C4-2B (cell line): ENCODE data around the gene DENND4C.
"Not testable (repeated sequence)": the region's sequence is repeated elsewhere in the genome, so short reads cannot be mapped to it uniquely, and the experiment has no call there.

Source experiments
- H3K27ac ChIP-seq: fragments of 450-650 bp; 2 replicates; pipeline ENCODE4 v1.5.1; 2017
- CTCF ChIP-seq: fragments of 450-650 bp; conservative IDR thresholded peaks from 2 replicates; pipeline ENCODE4 v1.5.1; 2017; ENCODE audit warnings: mild to moderate bottlenecking
- ZFX ChIP-seq: fragments of 450-650 bp; IDR thresholded peaks from 2 replicates; pipeline ENCODE4 v1.6.1; 2017

Gene DENND4C

DNA sequence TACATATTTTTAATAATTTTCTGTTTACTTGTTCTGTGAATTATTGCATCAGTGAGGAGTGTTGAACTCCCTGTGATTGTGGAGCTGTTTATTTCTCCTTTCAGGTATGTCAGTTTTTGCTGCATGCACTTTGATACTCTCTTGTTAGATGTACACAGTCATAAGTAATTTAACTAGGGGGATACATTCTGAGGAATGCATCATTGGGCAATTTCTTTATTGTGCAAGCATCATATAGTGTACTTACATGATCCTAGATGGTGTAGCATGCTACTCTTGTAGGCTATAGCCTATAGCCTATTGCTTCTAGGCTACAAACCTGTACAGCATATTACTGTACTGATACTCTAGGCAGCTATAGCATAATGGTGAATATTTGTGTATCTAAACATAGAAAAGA lies 9.5 kb downstream of the DENND4C start:
- no peak overlapping the region for H3K27ac ChIP-seq
- TF ChIP-seq ZFX (no peak), CTCF (no peak)

DNA sequence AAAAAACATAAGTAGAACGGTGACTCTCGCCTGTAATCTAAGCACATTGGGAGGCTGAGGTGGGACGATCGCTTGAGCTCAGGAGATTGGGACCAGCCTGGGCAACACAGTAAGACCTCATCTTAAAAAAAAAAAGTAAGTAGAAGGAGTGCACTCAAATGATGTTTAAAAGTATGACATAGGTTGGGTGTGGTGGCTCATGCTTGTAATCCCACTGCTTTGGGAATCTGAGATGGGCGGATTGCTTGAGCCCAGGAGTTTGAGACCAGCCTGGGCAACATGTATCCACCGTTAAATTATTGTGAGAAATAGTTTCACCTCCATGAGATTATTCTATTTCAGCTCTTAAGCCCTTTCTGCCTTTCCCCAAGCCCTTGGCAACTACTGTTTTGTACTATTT lies 11.2 kb downstream of the DENND4C start:
- TF ChIP-seq CTCF, result no peak
- H3K27ac ChIP-seq, result no peak overlapping the region

- no peak overlapping the region for H3K27ac ChIP-seq
- TF ChIP-seq ZFX, result no peak
- no peak for TF ChIP-seq CTCF
Measured at GRCh38 chr9:19243366-19244033, 13.0 kb downstream of the DENND4C start.

- TF ChIP-seq ZFX (no peak), CTCF (no peak)
Measured at GRCh38 chr9:19246891-19247290, 16.4 kb downstream of the DENND4C start.

GRCh38 chr9:19247420-19247819 lies 16.9 kb downstream of the DENND4C start:
- no peak for TF ChIP-seq ZFX
- TF ChIP-seq CTCF, result no peak
- H3K27ac ChIP-seq, result no peak overlapping the region

More at GRCh38 chr9:19246891-19247290, 16.4 kb downstream of the DENND4C start:
- no peak overlapping the region for H3K27ac ChIP-seq

DNA sequence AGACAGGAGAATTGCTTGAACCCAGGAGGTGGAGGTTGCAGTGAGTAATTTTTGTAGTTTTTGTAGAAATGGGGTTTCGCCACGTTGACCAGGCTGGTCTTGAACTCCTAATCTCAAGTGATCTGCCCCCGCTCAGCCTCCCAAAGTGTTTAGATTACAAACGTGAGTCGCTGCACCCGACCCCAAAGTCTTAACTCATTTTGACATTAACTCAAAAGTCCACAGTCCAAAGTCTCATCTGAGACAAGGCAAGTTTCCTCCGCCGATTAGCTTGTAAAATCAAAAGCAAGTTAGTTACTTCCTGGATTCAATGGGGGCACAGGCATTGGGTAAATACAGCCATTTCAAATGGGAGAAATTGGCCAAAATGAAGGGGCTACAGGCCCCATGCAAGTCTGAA lies 19.9 kb downstream of the DENND4C start:
- not testable (repeated sequence) for H3K27ac ChIP-seq

DNA sequence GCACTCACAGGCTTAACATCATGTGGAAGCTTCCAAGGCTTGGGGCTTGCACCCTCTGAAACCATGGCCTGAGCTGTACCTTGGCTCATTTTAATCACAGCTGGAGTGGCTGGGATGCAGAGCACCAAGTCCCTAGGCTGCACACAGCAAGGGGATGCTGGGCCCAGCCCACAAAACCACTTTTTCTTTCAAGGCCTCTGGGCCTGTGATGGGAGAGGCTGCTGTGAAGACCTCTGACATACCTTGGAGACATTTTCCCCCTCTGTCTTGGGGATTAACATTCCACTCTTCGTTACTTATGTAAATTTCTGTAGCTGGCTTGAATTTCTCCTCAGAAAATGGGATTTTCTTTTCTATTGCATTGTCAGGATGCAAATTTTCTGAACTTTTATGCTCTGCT lies 20.7 kb downstream of the DENND4C start:
- H3K27ac ChIP-seq, result not testable (repeated sequence)

- not testable (repeated sequence) for H3K27ac ChIP-seq
Measured at GRCh38 chr9:19251622-19252021, 21.1 kb downstream of the DENND4C start.

DNA sequence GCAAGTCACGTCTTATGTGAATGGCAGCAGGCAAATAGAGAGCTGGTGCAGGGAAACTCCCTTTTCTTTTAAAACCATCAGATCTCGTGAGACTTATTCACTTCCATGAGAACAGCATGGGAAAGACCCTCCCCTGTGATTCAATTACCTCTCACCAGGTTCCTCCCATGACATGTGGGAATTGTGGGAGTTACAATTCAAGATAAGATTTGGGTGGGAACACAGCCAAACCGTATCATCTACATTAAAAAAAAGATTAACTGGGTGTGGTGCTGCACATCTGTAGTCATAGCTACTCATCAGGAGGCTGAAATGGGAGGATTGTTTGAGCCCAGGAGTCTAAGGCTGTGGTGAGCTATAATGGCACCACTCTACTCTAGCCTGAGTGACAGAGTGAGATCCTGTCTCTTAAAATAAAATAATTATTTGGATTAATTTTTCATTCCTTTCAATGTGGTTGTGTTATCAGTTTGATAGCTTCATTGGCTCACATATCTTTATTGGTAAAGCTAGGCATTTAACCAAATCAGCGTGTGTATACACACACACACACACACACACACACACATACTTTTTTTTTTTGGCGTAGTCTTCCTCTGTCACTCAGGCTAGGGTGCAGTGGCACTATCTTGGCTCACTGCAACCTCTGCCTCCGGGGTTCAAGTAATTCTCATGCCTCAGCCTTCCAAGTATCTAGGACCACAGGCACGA lies 21.8 kb downstream of the DENND4C start:
- no peak overlapping the region for H3K27ac ChIP-seq
- TF ChIP-seq ZFX (no peak), CTCF (no peak)
